Brain pericyte (primary cell): ENCODE results near the gene PRRX2.
A peak's percentile ranks its signal among the peaks of the same experiment; 100 is the strongest.

Experiments used
- DNase-seq: peaks from one replicate; pipeline ENCODE4 v3.0.0-alpha.2; 2012; ENCODE audit warnings: low read depth, low spot score

Gene PRRX2

GRCh38 chr9:129665389-129665775 lies at the start of gene PRRX2:
TSS of gene PRRX2 (plus strand) at chr9:129665647. CDS start at chr9:129665868, 221 bp downstream.
- DNase-seq = no peak

- DNase-seq = no peak
Measured at GRCh38 chr9:129617167-129617566, 48.3 kb upstream of the PRRX2 start.

GRCh38 chr9:129619787-129620668 lies 45.4 kb upstream of the PRRX2 start:
- no peak for DNase-seq

GRCh38 chr9:129620669-129621295 lies 44.7 kb upstream of the PRRX2 start, which contains the start of gene C9orf50:
TSS of gene C9orf50 (minus strand) at chr9:129621101. CDS start at chr9:129620574, 527 bp downstream.
- DNase-seq = no peak

GRCh38 chr9:129623331-129623730 lies 42.1 kb upstream of the PRRX2 start:
- no peak for DNase-seq

GRCh38 chr9:129624168-129624759 lies 41.2 kb upstream of the PRRX2 start:
- DNase-seq = no peak

GRCh38 chr9:129624947-129625346 lies 40.5 kb upstream of the PRRX2 start:
- DNase-seq = no peak

- DNase-seq = no peak
Measured at GRCh38 chr9:129626079-129626624, 39.3 kb upstream of the PRRX2 start, which contains the start of gene NTMT1. TSS of gene NTMT1 (plus strand) at chr9:129626163. CDS start at chr9:129632704, 6,541 bp downstream.

- DNase-seq = no peak
Measured at GRCh38 chr9:129626625-129627284, 38.7 kb upstream of the PRRX2 start.

GRCh38 chr9:129627556-129628440 lies 37.6 kb upstream of the PRRX2 start:
- DNase-seq = peak; percentile 77

- DNase-seq = no peak
Measured at GRCh38 chr9:129628709-129629108, 36.7 kb upstream of the PRRX2 start.

GRCh38 chr9:129629251-129629820 lies 36.1 kb upstream of the PRRX2 start:
- no peak for DNase-seq

GRCh38 chr9:129630967-129631673 lies 34.3 kb upstream of the PRRX2 start:
- no peak for DNase-seq

- no peak for DNase-seq
Measured at GRCh38 chr9:129631674-129632129, 33.7 kb upstream of the PRRX2 start.

GRCh38 chr9:129632460-129632859 lies 33.0 kb upstream of the PRRX2 start:
- no peak for DNase-seq

- no peak for DNase-seq
Measured at GRCh38 chr9:129633207-129633606, 32.2 kb upstream of the PRRX2 start.

GRCh38 chr9:129633848-129634247 lies 31.6 kb upstream of the PRRX2 start:
- DNase-seq = no peak

- no peak for DNase-seq
Measured at GRCh38 chr9:129635099-129636065, 30.1 kb upstream of the PRRX2 start.
